Upper lobe of left lung (tissue), 4 donors: ENCODE measurements around the gene MRPL51.

ENCODE experiments used
- CTCF ChIP-seq, 6 experiments: fragments of 450-650 bp in 4 of 6; fragments of 200-600 bp in 2 of 6; sonication (generic) in 2 of 6; IDR thresholded peaks; one replicate each; pipeline ENCODE4 v1.5.1; 2016 to 2019; ENCODE audit warnings: antibody characterized with exemption in 6 of 6
- POLR2A ChIP-seq, 4 donors: fragments of 450-650 bp; IDR thresholded peaks; one replicate each; pipeline ENCODE4 v1.5.1; 2016 to 2017; ENCODE audit warnings: antibody characterized with exemption in 4 of 4, mild to moderate bottlenecking in 2 of 4
- POLR2AphosphoS5 ChIP-seq, 2 donors: sonication (generic); formaldehyde crosslinking; IDR thresholded peaks; one replicate each; pipeline ENCODE4 v1.5.1; 2017; ENCODE audit warnings: antibody characterized with exemption in 2 of 2

GRCh38 chr12:6526766-6527525, 33.9 kb upstream of the MRPL51 start:
- TF ChIP-seq POLR2AphosphoS5 (IDR thresholded peaks at IDR 0.05) (no peak), CTCF (IDR thresholded peaks at IDR 0.05) (no peak), POLR2A (IDR thresholded peaks at IDR 0.05) (no peak)
